ENCODE data around the gene TMEM131.

GRCh38 chr2:97759727-97760407, 235.9 kb downstream of the TMEM131 start:
- no peak for TF ChIP-seq CTCF (conservative IDR thresholded peaks at IDR 0.05)
- no peak for TF ChIP-seq EZH2 (IDR thresholded peaks at IDR 0.05; ENCODE audit: low read depth)

All from PC-9 (cell line).